Breast epithelium (tissue), 4 donors: ENCODE data around the gene ARHGEF1. TPM values are rescaled to one million over a fixed set of nuclear protein-coding genes. Genes with fewer than 3 reads are reported as not detected.

Source experiments
- DNase-seq, 2 donors: peaks; one replicate each; pipeline ENCODE4 v3.0.0-alpha.2; 2019; ENCODE audit warnings: low spot score in 2 of 2
- H3K27ac ChIP-seq, 2 donors: fragments of 200-600 bp; sonication (generic) in 1 of 2; one replicate each; pipeline ENCODE4 v1.5.1; 2016 to 2019; ENCODE audit warnings: mild to moderate bottlenecking in 1 of 2
- H3K27me3 ChIP-seq, 2 donors: fragments of 200-600 bp; sonication (generic) in 1 of 2; one replicate each; pipeline versions ENCODE4 v1.5.1 to v1.6.0; 2017 to 2019; ENCODE audit warnings: control low read depth in 1 of 2, mild to moderate bottlenecking in 1 of 2
- H3K36me3 ChIP-seq: fragments of 200-600 bp; one replicate; pipeline ENCODE4 v1.5.1; 2019
- H3K4me1 ChIP-seq, 2 donors: fragments of 200-600 bp; sonication (generic); one replicate each; pipeline ENCODE4 v1.5.1; 2016 to 2019; ENCODE audit warnings: control low read depth in 1 of 2
- H3K4me3 ChIP-seq, 3 donors: fragments of 200-600 bp; sonication (generic); 1 replicate in 2 of 3; 2 replicates in 1 of 3; pipeline ENCODE4 v1.5.1; 2016 to 2019; ENCODE audit warnings: mild to moderate bottlenecking in 3 of 3, moderate library complexity in 2 of 3
- H3K9me3 ChIP-seq, 2 donors: fragments of 200-600 bp; sonication (generic) in 1 of 2; one replicate each; pipeline ENCODE4 v1.5.1; 2016 to 2019; ENCODE audit warnings: control low read depth in 1 of 2
- POLR2A ChIP-seq: fragments of 450-650 bp; IDR thresholded peaks from one replicate; pipeline ENCODE4 v1.6.1; 2016; ENCODE audit warnings: antibody characterized with exemption, mild to moderate bottlenecking, moderate library complexity
- POLR2AphosphoS5 ChIP-seq, 3 donors: sonication (generic); formaldehyde crosslinking; IDR thresholded peaks; one replicate each; pipeline ENCODE4 v1.6.1; 2017; ENCODE audit warnings: antibody characterized with exemption in 3 of 3
- intact Hi-C: fragments of 100-400 bp; cut with DNase I; formaldehyde crosslinking; loops from one replicate; pipeline ENCODE4 v1.15.1; 2023; ENCODE audit warnings: low total_unique reads
- total RNA-seq, 3 donors: library from RNA; depleted of rRNA; stranded (reverse); fragments of >200 nt; gene quantifications; one replicate each; pipeline ENCODE4 v1.1.0, GENCODE V29; 2016
- TF ChIP-seq, protein P1 (sequence below), 3 donors: fragments of 450-650 bp; IDR thresholded peaks; one replicate each; pipeline ENCODE4 v1.5.1; 2016 to 2017; ENCODE audit warnings: antibody characterized with exemption in 3 of 3, mild to moderate bottlenecking in 3 of 3, moderate library complexity in 3 of 3

The ARHGEF1 gene
- total RNA-seq, 3 donors from 2014 or later: 55.0 to 61.9 (median 55.7) TPM

DNA sequence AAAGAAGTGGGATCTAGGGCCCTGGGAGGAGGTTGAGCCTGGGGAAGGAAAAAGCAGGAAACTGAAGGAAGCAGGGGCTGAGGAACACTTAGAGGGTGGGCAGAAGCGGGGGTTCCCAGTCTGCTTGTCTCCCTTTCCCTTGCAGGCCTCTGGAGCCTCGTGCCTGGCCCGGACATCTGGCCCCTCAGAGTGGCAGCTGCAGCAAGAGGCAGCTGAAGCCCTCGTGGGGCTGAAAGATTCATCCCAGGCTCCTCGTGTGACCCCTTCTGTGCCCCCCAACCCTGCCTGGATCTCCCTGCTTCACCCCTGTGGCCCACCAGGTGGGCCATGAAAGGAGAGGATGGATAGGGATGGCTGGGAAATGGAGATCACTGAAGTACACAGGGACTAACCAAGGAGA is 32.6 kb upstream of the ARHGEF1 start:
- TF ChIP-seq POLR2A (no peak), POLR2AphosphoS5 (IDR thresholded peaks at IDR 0.05) (no peak)
- TF ChIP-seq, protein P1, sequence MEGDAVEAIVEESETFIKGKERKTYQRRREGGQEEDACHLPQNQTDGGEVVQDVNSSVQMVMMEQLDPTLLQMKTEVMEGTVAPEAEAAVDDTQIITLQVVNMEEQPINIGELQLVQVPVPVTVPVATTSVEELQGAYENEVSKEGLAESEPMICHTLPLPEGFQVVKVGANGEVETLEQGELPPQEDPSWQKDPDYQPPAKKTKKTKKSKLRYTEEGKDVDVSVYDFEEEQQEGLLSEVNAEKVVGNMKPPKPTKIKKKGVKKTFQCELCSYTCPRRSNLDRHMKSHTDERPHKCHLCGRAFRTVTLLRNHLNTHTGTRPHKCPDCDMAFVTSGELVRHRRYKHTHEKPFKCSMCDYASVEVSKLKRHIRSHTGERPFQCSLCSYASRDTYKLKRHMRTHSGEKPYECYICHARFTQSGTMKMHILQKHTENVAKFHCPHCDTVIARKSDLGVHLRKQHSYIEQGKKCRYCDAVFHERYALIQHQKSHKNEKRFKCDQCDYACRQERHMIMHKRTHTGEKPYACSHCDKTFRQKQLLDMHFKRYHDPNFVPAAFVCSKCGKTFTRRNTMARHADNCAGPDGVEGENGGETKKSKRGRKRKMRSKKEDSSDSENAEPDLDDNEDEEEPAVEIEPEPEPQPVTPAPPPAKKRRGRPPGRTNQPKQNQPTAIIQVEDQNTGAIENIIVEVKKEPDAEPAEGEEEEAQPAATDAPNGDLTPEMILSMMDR (IDR thresholded peaks at IDR 0.05): no peak
- intact Hi-C loops: no loop called here
- no peak for DNase-seq

DNA sequence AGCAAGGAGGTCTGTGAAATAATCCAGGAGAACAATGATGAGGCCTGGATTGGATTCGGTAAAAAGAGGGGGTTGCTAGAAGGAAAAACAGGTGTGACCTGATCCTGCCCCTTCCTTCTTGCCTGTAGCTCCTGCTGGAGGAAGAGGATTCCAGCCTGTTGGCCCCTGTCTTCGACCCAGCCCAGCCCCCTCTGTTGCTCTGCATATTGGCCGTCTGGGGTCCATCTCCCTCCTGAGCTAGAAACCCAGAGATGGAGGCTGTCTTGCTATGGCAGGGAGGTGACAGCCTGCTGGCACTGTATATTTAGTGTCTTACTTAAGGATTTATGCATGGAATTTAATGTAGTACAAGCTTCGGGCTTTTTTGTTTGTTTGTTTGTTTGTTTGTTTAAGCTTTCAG is 31.5 kb upstream of the ARHGEF1 start:
- intact Hi-C loops: no loop called here
- DNase-seq: no peak
- H3K4me3 ChIP-seq: no peak overlapping the region
- H3K9me3 ChIP-seq: no peaks in the 10 kb centered on the region
- no peak for TF ChIP-seq POLR2A
- no peak for TF ChIP-seq POLR2AphosphoS5 (IDR thresholded peaks at IDR 0.05)
- TF ChIP-seq, protein P1 (IDR thresholded peaks at IDR 0.05): no peak
- H3K36me3 ChIP-seq: no peaks in the 10 kb centered on the region
- no peak overlapping the region for H3K27ac ChIP-seq
- H3K27me3 ChIP-seq: no peaks in the 10 kb centered on the region
- no peaks in the 10 kb centered on the region for H3K4me1 ChIP-seq

More for the DNA sequence above, 32.6 kb upstream of the ARHGEF1 start:
- no peak overlapping the region for H3K4me3 ChIP-seq
- H3K27me3 ChIP-seq: no peaks in the 10 kb centered on the region
- H3K27ac ChIP-seq: no peak overlapping the region
- H3K36me3 ChIP-seq: no peaks in the 10 kb centered on the region
- no peaks in the 10 kb centered on the region for H3K4me1 ChIP-seq
- H3K9me3 ChIP-seq: no peaks in the 10 kb centered on the region

DNA sequence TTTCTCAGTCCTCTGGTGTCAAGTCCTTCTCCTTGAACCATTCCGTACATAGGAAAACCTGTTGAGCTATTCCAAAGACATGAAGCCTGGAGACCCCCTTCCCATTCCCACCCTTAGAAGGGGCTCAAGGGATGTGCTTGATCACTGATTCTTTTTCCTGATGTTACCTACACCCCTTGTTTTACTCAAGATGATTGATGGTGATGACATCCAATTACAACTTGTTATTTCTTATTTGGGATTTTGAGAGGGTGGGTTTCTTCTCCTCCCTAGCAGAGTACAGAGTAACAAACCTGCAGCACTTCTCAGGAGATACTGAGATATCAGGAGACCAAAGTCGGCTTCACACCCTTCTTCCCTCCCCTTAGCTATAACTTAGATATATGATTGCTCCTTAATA is 29.6 kb upstream of the ARHGEF1 start:
- H3K27ac ChIP-seq: no peak overlapping the region
- DNase-seq: no peak
- TF ChIP-seq, protein P1 (IDR thresholded peaks at IDR 0.05): no peak
- TF ChIP-seq POLR2AphosphoS5 (IDR thresholded peaks at IDR 0.05): no peak
- TF ChIP-seq POLR2A: no peak
- no peaks in the 10 kb centered on the region for H3K4me1 ChIP-seq
- H3K9me3 ChIP-seq: no peaks in the 10 kb centered on the region
- no peak overlapping the region for H3K4me3 ChIP-seq
- H3K27me3 ChIP-seq: no peaks in the 10 kb centered on the region
- H3K36me3 ChIP-seq: no peaks in the 10 kb centered on the region
- intact Hi-C loops: no loop called here

DNA sequence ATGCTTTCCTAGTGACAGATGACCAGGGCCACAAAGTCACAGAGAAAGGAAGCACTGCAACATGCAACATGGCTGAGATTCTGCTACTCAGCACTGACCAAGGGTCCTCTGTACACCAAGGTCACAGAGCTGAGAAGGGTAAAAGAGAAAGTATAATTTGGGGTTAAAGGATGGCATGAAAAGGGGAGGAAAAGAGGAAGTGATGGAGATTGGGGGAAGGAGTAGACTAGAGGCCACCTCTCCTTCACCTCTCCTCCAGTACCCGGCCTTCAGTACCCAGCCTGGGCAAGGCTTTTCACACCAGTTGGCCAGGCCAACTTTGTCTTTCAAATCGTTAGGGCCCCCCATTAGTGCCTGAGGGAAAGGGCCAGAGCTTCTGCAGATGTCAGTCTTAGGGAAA is 29.2 kb upstream of the ARHGEF1 start:
- Histone ChIP-seq H3K9me3 (no peaks in the 10 kb centered on the region), H3K27ac (no peak overlapping the region), H3K4me1 (no peaks in the 10 kb centered on the region), H3K36me3 (no peaks in the 10 kb centered on the region), H3K4me3 (no peak overlapping the region), H3K27me3 (no peaks in the 10 kb centered on the region)
- intact Hi-C loops: no loop called here
- no peak for DNase-seq
- TF ChIP-seq, protein P1 (IDR thresholded peaks at IDR 0.05): no peak
- no peak for TF ChIP-seq POLR2A
- TF ChIP-seq POLR2AphosphoS5 (IDR thresholded peaks at IDR 0.05): no peak

DNA sequence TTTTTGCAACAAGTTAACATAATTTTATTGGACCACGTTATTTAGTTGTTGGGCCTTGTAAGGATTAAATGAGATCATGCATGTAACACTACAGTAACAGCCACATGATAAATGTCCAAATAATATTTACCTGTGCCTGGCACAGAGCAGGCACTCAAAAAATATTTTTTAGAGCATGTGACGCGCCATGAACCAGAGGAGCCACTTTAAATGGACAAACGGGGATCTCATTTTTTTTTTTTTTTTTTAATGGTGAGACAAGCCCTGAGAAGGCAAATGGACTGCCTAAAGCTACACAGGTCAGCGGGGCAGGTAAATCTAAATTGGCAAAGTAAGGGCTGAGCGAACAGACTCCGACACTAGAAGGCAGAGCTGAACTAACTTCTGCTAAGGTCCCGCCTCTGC is 23.8 kb upstream of the ARHGEF1 start:
- H3K9me3 ChIP-seq: no peaks in the 10 kb centered on the region
- H3K27ac ChIP-seq: peak overlapping the region; percentile 96 to 99
- no peak for DNase-seq
- no peak for TF ChIP-seq POLR2A
- TF ChIP-seq POLR2AphosphoS5 (IDR thresholded peaks at IDR 0.05): no peak
- TF ChIP-seq, protein P1 (IDR thresholded peaks at IDR 0.05): no peak
- H3K4me3 ChIP-seq: peak overlapping the region; percentile 86 to 98 (median 92)
- no peaks in the 10 kb centered on the region for H3K36me3 ChIP-seq
- peaks cover 7 to 23% of the 10 kb centered on the region in 2 donors for H3K4me1 ChIP-seq
- intact Hi-C loops: no loop called here
- H3K27me3 ChIP-seq: no peaks in the 10 kb centered on the region
